ENCODE data around the gene TRIP4. TPM values are rescaled to one million over a fixed set of nuclear protein-coding genes. Genes with fewer than 3 reads are reported as not detected.

TRIP4 gene
- total and polyA plus RNA-seq, 9 of the 15 experiments (the other 6 are each of a cell fraction or from before 2014, with no cell fraction given): 7.6 to 23.3 (median 16.7) TPM

DNA sequence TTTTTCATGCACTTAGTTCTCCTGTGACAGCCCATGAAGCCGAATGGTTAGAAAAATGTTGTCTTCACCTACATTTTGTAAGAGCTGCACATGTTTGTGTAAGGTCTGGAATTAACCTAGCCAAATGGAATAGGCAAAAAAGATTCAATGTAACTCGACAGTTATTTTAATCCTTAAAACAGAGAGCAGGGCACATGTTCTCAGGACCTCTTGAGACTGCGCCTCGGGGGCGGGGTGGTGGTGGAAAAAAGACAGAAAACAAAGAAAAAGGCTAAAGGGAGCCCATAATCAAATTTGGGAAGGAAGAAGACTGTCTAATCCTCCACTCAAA, 31.0 kb upstream of the TRIP4 start (continued):
- TF ChIP-seq FOXM1 (IDR thresholded peaks at IDR 0.05; ENCODE audit: low read depth) (no peak), FOXM1 (CRISPR knock-in tag; IDR thresholded peaks at IDR 0.05; ENCODE audit: low read depth) (no peak), HDAC1 (IDR thresholded peaks at IDR 0.05) (no peak)

- 94% methylated on average over 4 of the region's 4 CpGs for WGBS (ENCODE audit: insufficient coverage, low coverage, missing lambda C conversion rate)
- ChIA-PET POLR2A (interaction anchor here (1.5 to 1.8 kb wide), 2 partner anchors 16 to 26 kb away, joined by 4 to 5 read pairs; partner anchors contain the start of gene TRIP4), CTCF (ENCODE audit: low intra/inter-chr PET ratio) (no interaction called here)
- FAIRE-seq (no peak), DNase-seq (ENCODE audit: extremely low read depth in 1 of 4, low spot score in 3 of 4) (no peak), ATAC-seq (no peak)
- Histone ChIP-seq H3K27ac (ENCODE audit: extremely low read depth, low read depth, low read length) (no peak overlapping the region), H3K9ac (ENCODE audit: insufficient read depth in 1 of 2, low read depth in 2 of 2, low read length in 2 of 2) (no peak overlapping the region), H2AFZ (ENCODE audit: low read depth, low read length) (no peak overlapping the region), H3K4me2 (ENCODE audit: insufficient read depth, low read length) (no peak overlapping the region), H3K9me3 (replicated peaks; ENCODE audit: control insufficient read depth, insufficient read depth, low read depth, low read length) (no peaks in the 10 kb centered on the region), H3K4me1 (replicated peaks in 1 of 2; ENCODE audit: control insufficient read depth in 2 of 2, insufficient read depth in 2 of 2, low read length in 2 of 2) (peaks cover 0 to 10% of the 10 kb centered on the region in 2 experiments; a peak in 1 of 5 replicates), H3K36me3 (ENCODE audit: control insufficient read depth, insufficient read depth, low read length) (peaks cover 51% of the 10 kb centered on the region), H3K9me1 (ENCODE audit: control insufficient read depth, insufficient read depth, low read length) (no peaks in the 10 kb centered on the region), H3K27me3 (ENCODE audit: control insufficient read depth in 2 of 2, insufficient read depth in 2 of 2, low read length in 2 of 2) (no peaks in the 10 kb centered on the region), H4K20me1 (replicated peaks; ENCODE audit: control insufficient read depth, insufficient read depth, low read length) (no peaks in the 10 kb centered on the region), H3K79me2 (ENCODE audit: control insufficient read depth, insufficient read depth, low read length) (no peaks in the 10 kb centered on the region; the same call in 2 of the 3 replicates), H3K4me3 (no peak overlapping the region)
- no TSS peak for BruUV-seq (replicated peaks)
- TF ChIP-seq CCAR2 (IDR thresholded peaks at IDR 0.05; ENCODE audit: low read depth, low read length) (no peak), DMBX1 (CRISPR knock-in tag; IDR thresholded peaks at IDR 0.05; ENCODE audit: borderline replicate concordance) (no peak), ZNF785 (CRISPR knock-in tag; IDR thresholded peaks at IDR 0.05) (no peak), TCF3 (CRISPR knock-in tag; IDR thresholded peaks at IDR 0.05) (no peak), PTBP1 (IDR thresholded peaks at IDR 0.05; ENCODE audit: low read depth, low read length) (no peak), EP300 (IDR thresholded peaks at IDR 0.05; ENCODE audit: low read length) (no peak), USF2 (CRISPR knock-in tag; IDR thresholded peaks at IDR 0.05) (no peak), CBX2 (IDR thresholded peaks at IDR 0.05; ENCODE audit: insufficient read depth, low read length, poor library complexity, severe bottlenecking) (no peak), DDX20 (tag; IDR thresholded peaks at IDR 0.05; ENCODE audit: low read depth) (no peak), ZNF174 (CRISPR knock-in tag; IDR thresholded peaks at IDR 0.05) (no peak), GABPA (tag; conservative IDR thresholded peaks at IDR 0.05; ENCODE audit: low read depth) (no peak), ZBTB8A (IDR thresholded peaks at IDR 0.05; ENCODE audit: partially characterized antibody) (no peak), SREBF2 (CRISPR knock-in tag; IDR thresholded peaks at IDR 0.05) (no peak), GATAD2B (IDR thresholded peaks at IDR 0.05; ENCODE audit: borderline replicate concordance) (no peak), TCFL5 (CRISPR knock-in tag; conservative IDR thresholded peaks at IDR 0.05) (no peak)
- TF ChIP-seq, protein P1, sequence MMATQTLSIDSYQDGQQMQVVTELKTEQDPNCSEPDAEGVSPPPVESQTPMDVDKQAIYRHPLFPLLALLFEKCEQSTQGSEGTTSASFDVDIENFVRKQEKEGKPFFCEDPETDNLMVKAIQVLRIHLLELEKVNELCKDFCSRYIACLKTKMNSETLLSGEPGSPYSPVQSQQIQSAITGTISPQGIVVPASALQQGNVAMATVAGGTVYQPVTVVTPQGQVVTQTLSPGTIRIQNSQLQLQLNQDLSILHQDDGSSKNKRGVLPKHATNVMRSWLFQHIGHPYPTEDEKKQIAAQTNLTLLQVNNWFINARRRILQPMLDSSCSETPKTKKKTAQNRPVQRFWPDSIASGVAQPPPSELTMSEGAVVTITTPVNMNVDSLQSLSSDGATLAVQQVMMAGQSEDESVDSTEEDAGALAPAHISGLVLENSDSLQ (IDR thresholded peaks at IDR 0.05): no peak
- in situ Hi-C loops (cut with MboI) (no loop called here), intact Hi-C loops (cut with micrococcal nuclease) (no loop called here)
Measured at GRCh38 chr15:64361259-64361658, 26.4 kb upstream of the TRIP4 start.

All from K562 (cell line).